Neural crest cell (in vitro differentiated cells): Measurements from ENCODE around the gene MGAT5B. TPM values are rescaled to one million over a fixed set of nuclear protein-coding genes. Genes with fewer than 3 reads are reported as not detected.

Source experiments
- DNase-seq: peaks from one replicate; pipeline ENCODE4 v3.0.0; 2021; ENCODE audit warnings: low read depth, mixed read lengths, low spot score
- H3K27ac Mint-ChIP-seq: one replicate; pipeline ENCODE4 v1.8.0; 2021; ENCODE audit warnings: mild to moderate bottlenecking, mixed read lengths; ENCODE audit not compliant: unreplicated experiment
- H3K27me3 Mint-ChIP-seq: 2 replicates; pipeline ENCODE4 v1.8.0; 2021; ENCODE audit warnings: low read depth, mild to moderate bottlenecking, mixed read lengths
- H3K36me3 Mint-ChIP-seq: 2 replicates; pipeline ENCODE4 v1.8.0; 2021; ENCODE audit warnings: low read depth, mild to moderate bottlenecking, mixed read lengths
- H3K4me1 Mint-ChIP-seq: 2 replicates; pipeline ENCODE4 v1.8.0; 2021; ENCODE audit warnings: mixed read lengths
- H3K4me3 Mint-ChIP-seq: one replicate; pipeline ENCODE4 v1.8.0; 2021; ENCODE audit warnings: mild to moderate bottlenecking, mixed read lengths
- H3K9me3 Mint-ChIP-seq: 2 replicates; pipeline ENCODE4 v1.8.0; 2021; ENCODE audit warnings: mixed read lengths
- CTCF ChIP-seq: fragments of 200-600 bp; sonication (generic); conservative IDR thresholded peaks from 2 replicates; pipeline ENCODE4 v1.5.0; 2021; ENCODE audit warnings: antibody characterized with exemption, mild to moderate bottlenecking
- total RNA-seq: library from RNA; stranded (reverse); gene quantifications from 2 replicates; pipeline ENCODE4 v1.2.1, GENCODE V29; 2021

Gene MGAT5B
- total RNA-seq, 1 donor from 2014 or later = 14.6 TPM

- no peak for TF ChIP-seq CTCF
- no peak overlapping the region for H3K27ac Mint-ChIP-seq
- no peaks in the 10 kb centered on the region for H3K4me1 Mint-ChIP-seq
- no peaks in the 10 kb centered on the region for H3K36me3 Mint-ChIP-seq
- no peak for DNase-seq
- no peaks in the 10 kb centered on the region for H3K9me3 Mint-ChIP-seq
- H3K27me3 Mint-ChIP-seq = no peaks in the 10 kb centered on the region
- H3K4me3 Mint-ChIP-seq = no peak overlapping the region
Observed at GRCh38 chr17:76826330-76827068, 41.7 kb upstream of the MGAT5B start.

- DNase-seq = no peak
- Mint-ChIP-seq H3K36me3 (no peaks in the 10 kb centered on the region), H3K9me3 (no peaks in the 10 kb centered on the region), H3K27me3 (no peaks in the 10 kb centered on the region), H3K4me3 (no peak overlapping the region), H3K27ac (no peak overlapping the region), H3K4me1 (no peaks in the 10 kb centered on the region)
- TF ChIP-seq CTCF = no peak
Observed at GRCh38 chr17:76827736-76828135, 40.5 kb upstream of the MGAT5B start.

- no peak overlapping the region for H3K27ac Mint-ChIP-seq
- no peak for TF ChIP-seq CTCF
- peaks cover 8% of the 10 kb centered on the region for H3K27me3 Mint-ChIP-seq
- H3K9me3 Mint-ChIP-seq = no peaks in the 10 kb centered on the region
- DNase-seq = no peak
- H3K36me3 Mint-ChIP-seq = no peaks in the 10 kb centered on the region
- peaks cover 6% of the 10 kb centered on the region for H3K4me1 Mint-ChIP-seq
- no peak overlapping the region for H3K4me3 Mint-ChIP-seq
Observed at GRCh38 chr17:76830987-76831715, 37.1 kb upstream of the MGAT5B start.

- H3K4me1 Mint-ChIP-seq = peaks cover 6% of the 10 kb centered on the region
- H3K9me3 Mint-ChIP-seq = no peaks in the 10 kb centered on the region
- TF ChIP-seq CTCF = no peak
- no peaks in the 10 kb centered on the region for H3K36me3 Mint-ChIP-seq
- H3K4me3 Mint-ChIP-seq = no peak overlapping the region
- no peak overlapping the region for H3K27ac Mint-ChIP-seq
- peaks cover 8% of the 10 kb centered on the region for H3K27me3 Mint-ChIP-seq
- no peak for DNase-seq
Observed at GRCh38 chr17:76833034-76833644, 35.1 kb upstream of the MGAT5B start.

- Mint-ChIP-seq H3K27me3 (peaks cover 8% of the 10 kb centered on the region), H3K4me1 (peaks cover 6% of the 10 kb centered on the region), H3K27ac (no peak overlapping the region)
Observed at GRCh38 chr17:76833747-76834146, 34.5 kb upstream of the MGAT5B start.

More at GRCh38 chr17:76833747-76834146, 34.5 kb upstream of the MGAT5B start:
- no peak for DNase-seq
- Mint-ChIP-seq H3K4me3 (no peak overlapping the region), H3K9me3 (no peaks in the 10 kb centered on the region), H3K36me3 (no peaks in the 10 kb centered on the region)
- TF ChIP-seq CTCF = no peak
